Ovary (tissue), 9 donors: ENCODE results near the gene GTPBP10. TPM values are rescaled to one million over a fixed set of nuclear protein-coding genes. Genes with fewer than 3 reads are reported as not detected.

Experiments used
- DNase-seq, 5 donors: peaks; one replicate each; pipeline ENCODE4 v3.0.0-alpha.2; 2019 to 2020
- H3K27ac ChIP-seq, 2 donors: fragments of 200-600 bp; one replicate each; pipeline versions ENCODE4 v1.5.1 to v1.8.0; 2019 to 2022
- H3K27me3 ChIP-seq: fragments of 200-600 bp; one replicate; pipeline ENCODE4 v1.8.0; 2022
- H3K36me3 ChIP-seq: fragments of 200-600 bp; sonication (generic); one replicate; pipeline ENCODE4 v1.5.1; 2019
- H3K4me1 ChIP-seq: one replicate; pipeline ENCODE4 v1.8.1; 2013; ENCODE audit warnings: mild to moderate bottlenecking, moderate library complexity; ENCODE audit not compliant: insufficient read depth
- H3K4me3 ChIP-seq: fragments of 200-600 bp; sonication (generic); one replicate; pipeline ENCODE4 v1.5.1; 2017
- H3K9me3 ChIP-seq, 2 donors: fragments of 200-600 bp in 1 of 2; sonication (generic) in 1 of 2; one replicate each; pipeline versions ENCODE4 v1.5.1 to v1.8.1; 2013 to 2019; ENCODE audit warnings: mild to moderate bottlenecking in 1 of 2, moderate library complexity in 1 of 2
- EP300 ChIP-seq: sonication (generic); formaldehyde crosslinking; IDR thresholded peaks from one replicate; pipeline ENCODE4 v1.6.1; 2017; ENCODE audit warnings: antibody characterized with exemption
- POLR2A ChIP-seq: fragments of 450-650 bp; IDR thresholded peaks from one replicate; pipeline ENCODE4 v1.6.1; 2017; ENCODE audit warnings: antibody characterized with exemption, mild to moderate bottlenecking, moderate library complexity
- WGBS, 3 donors: extraction: QIAGEN DNeasy Blood & Tissue Kit in 1 of 3; methylation state at CpG; one replicate each; pipeline versions ENCODE4 v1.1.5 to v1.1.7; 2013 to 2017; 5-methylcytosine and 5-hydroxymethylcytosine counted together
- intact Hi-C, 4 donors: fragments of 100-400 bp; cut with DNase I; formaldehyde crosslinking; loops; one replicate each; pipeline versions ENCODE4 v1.11.0 to v1.15.1; 2022 to 2023
- polyA plus RNA-seq, 2 donors: library from polyadenylated mRNA; stranded (reverse); fragments of 200-250 nt in 1 of 2; fragments of 350-450 nt in 1 of 2; fragmentation: Illumina TruSeq in 1 of 2; extraction: RNeasy Lipid Tissue Mini Kit (QIAGEN cat#74804) in 1 of 2; gene quantifications; one replicate each; pipeline ENCODE4 v1.2.3, GENCODE V29; 2013 to 2014
- total RNA-seq, 7 donors: library from RNA; depleted of rRNA in 2 of 7; stranded (reverse); fragments of >200 nt in 2 of 7; fragmentation: NEBNext Ultra II Directional in 3 of 7; extraction: Animal tissue kit (Norgen Biotek cat#: 25700) in 3 of 7; gene quantifications; one replicate each; pipeline versions ENCODE4 v1.1.0 to v1.2.4, GENCODE V29; 2016 to 2023
- TF ChIP-seq, protein P1 (sequence below), 3 donors: fragments of 450-650 bp in 2 of 3; fragments of 200-600 bp in 1 of 3; IDR thresholded peaks; one replicate each; pipeline versions ENCODE4 v1.5.1 to v1.8.0; 2016 to 2022; ENCODE audit warnings: antibody characterized with exemption in 3 of 3, mild to moderate bottlenecking in 1 of 3
- donor health status: DM: no; HTN: no; CAD: no; lungs with moderate emphysema.
- donor health status: DM: no; HTN: no; CAD: no.
- donor health status: Bipolar disorder and iron deficiency.
- donor health status: DM: yes; HTN: yes; CAD: no.
- donor health status: DM: no; HTN: no; CAD: no.
- donor health status: DM: yes; HTN: yes; CAD: no.

GTPBP10 gene
- total and polyA plus RNA-seq, 9 donors, result 7.7 to 36.6 (median 23.0) TPM

DNA sequence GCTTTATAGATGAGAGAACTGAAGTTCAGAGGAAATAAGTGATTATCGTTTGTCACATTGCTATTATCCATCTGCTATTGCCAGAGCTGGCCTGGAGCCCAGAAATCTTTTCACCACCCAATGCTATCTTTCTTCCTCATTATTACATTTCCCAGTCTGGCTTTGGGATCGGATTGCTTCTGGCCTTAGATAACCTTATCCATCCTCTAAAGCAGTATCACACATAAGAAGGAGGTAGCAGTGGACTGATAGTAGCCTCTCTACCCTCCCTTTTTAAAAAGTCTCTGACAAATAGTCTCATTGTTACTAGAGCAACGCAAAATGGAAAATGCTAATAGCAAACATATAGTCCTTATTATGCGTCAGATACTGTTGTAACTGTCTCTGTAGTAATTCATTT lies 55.5 kb downstream of the GTPBP10 start:
- no peak for DNase-seq
- Histone ChIP-seq H3K36me3 (no peaks in the 10 kb centered on the region), H3K4me3 (no peak overlapping the region), H3K27me3 (no peaks in the 10 kb centered on the region), H3K27ac (no peak overlapping the region), H3K9me3 (no peaks in the 10 kb centered on the region), H3K4me1 (peaks cover 4% of the 10 kb centered on the region)
- TF ChIP-seq, protein P1, sequence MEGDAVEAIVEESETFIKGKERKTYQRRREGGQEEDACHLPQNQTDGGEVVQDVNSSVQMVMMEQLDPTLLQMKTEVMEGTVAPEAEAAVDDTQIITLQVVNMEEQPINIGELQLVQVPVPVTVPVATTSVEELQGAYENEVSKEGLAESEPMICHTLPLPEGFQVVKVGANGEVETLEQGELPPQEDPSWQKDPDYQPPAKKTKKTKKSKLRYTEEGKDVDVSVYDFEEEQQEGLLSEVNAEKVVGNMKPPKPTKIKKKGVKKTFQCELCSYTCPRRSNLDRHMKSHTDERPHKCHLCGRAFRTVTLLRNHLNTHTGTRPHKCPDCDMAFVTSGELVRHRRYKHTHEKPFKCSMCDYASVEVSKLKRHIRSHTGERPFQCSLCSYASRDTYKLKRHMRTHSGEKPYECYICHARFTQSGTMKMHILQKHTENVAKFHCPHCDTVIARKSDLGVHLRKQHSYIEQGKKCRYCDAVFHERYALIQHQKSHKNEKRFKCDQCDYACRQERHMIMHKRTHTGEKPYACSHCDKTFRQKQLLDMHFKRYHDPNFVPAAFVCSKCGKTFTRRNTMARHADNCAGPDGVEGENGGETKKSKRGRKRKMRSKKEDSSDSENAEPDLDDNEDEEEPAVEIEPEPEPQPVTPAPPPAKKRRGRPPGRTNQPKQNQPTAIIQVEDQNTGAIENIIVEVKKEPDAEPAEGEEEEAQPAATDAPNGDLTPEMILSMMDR (IDR thresholded peaks at IDR 0.05), result no peak
- TF ChIP-seq POLR2A, result no peak
- intact Hi-C loops, result no loop called here
- 11 to 20% (median 20%) methylated on average over 4 of the region's 4 CpGs for WGBS, 3 donors

DNA sequence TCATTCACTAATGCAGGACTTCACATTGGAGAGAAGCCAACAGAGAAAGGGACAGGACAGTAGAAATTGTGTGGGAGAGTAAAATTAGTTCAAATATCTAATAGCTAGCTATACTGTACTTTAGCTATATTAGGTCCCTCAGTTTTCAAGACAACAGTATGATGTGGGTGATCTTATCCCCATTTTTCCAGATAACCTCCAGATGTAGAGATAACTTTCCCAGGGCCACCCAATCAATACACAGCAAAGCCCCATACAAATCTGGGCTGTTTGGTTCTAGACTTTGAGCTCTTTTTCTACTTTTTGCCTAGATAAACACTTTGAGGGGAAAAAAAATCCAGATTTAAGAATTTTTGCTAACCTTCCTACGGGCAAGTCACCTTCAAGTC lies 56.3 kb downstream of the GTPBP10 start:
- no peaks in the 10 kb centered on the region for H3K27me3 ChIP-seq
- H3K4me3 ChIP-seq, result peak overlapping the region; percentile 74
- no peaks in the 10 kb centered on the region for H3K36me3 ChIP-seq
- no peak for DNase-seq
- intact Hi-C loops, result no loop called here
- TF ChIP-seq EP300, result no peak
- TF ChIP-seq, protein P1 (IDR thresholded peaks at IDR 0.05), result no peak
- no peak for TF ChIP-seq POLR2A
- H3K9me3 ChIP-seq, result no peaks in the 10 kb centered on the region
- 17 to 35% (median 22%) methylated on average over 1 of the region's 1 CpG for WGBS, 3 donors
- H3K4me1 ChIP-seq, result peaks cover 4% of the 10 kb centered on the region
- no peak overlapping the region for H3K27ac ChIP-seq

DNA sequence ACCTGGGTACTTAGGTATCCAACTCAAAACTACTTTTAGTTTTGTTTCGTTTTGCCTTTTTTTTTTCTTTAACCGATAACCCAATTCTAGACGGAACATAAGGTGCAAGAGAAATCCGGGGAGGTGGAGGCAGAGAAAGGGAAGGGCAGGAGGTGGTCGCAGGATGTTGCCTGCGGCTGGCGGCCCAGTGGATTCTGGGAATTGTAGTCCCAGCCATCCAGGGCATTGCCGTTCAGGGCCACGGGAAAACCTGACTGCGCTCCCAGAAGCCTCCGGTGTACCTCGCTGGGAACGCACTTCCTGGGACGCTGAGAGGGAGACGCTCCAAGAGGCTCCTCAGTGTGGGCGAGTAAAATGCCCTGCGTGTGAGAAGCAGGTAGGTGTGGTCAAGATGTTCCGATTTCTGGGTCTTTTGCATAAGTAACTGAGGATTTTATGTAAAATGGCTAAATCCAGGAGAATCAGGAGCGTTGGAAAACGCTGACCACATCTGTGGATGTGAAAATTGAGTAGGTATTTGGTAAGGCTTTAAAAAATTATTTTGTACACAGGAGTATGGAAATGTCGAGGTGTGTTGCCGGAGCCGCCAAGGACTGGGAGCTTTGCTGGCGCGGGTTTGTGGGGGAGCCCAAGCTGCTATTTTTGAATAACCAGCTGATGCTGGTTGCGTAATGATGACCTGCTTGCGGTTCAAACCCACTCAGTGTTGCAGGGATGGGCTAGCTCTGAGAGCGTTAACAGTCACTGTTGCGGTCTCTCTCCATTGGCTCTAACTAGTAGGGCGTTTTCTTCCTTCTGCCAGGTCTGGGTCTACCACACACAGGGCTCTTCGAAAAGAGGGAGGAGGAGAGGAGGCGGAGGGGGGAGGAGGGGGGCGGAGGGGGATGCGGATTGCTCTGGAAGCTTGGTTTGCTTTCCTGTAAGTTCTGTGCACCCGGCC lies 56.9 kb downstream of the GTPBP10 start, which contains the start of gene CLDN12:
Gene CLDN12, plus strand, starts transcription at position 288 of the 940 bp plus-strand sequence. CDS start 9,216 bp downstream, outside the sequence.
- H3K27ac ChIP-seq, result peak within 1 kb of the TSS; percentile 91 to 92
- peak; percentile 87 to 92 (median 89) for DNase-seq
- 0% methylated on average over 33 to 35 of the region's 35 CpGs for WGBS, 3 donors
- H3K4me1 ChIP-seq, result peaks cover 4% of the 10 kb centered on the region
- no peaks in the 10 kb centered on the region for H3K36me3 ChIP-seq
- H3K4me3 ChIP-seq, result peak within 1 kb of the TSS; percentile 74
- H3K27me3 ChIP-seq, result no peaks in the 10 kb centered on the region
- TF ChIP-seq, protein P1 (IDR thresholded peaks at IDR 0.05), result peak in 1 of 3 donors; percentile 31
- TF ChIP-seq POLR2A, result peak; percentile 49
- peak; percentile 55 for TF ChIP-seq EP300
- H3K9me3 ChIP-seq, result no peaks in the 10 kb centered on the region
- intact Hi-C loops, result no loop called here

DNA sequence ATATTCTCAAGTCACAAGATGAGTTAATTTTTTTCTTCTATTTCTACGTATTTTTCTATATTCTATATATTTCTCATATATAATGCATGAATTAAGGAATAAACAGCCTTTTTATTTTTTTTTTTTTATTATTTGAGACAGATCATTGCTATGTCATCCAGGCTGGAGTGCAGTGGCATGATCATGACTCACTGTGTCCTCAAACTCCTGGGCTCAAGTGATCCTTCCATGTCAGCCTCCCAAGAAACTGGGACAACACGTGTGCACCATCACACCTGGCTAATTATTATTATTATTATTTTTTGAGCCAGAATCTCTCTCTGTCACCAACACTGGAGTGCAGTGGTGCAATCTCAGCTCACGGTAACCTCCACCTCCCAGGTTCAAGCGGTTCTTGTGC lies 58.3 kb downstream of the GTPBP10 start:
- Histone ChIP-seq H3K4me3 (no peak overlapping the region), H3K27me3 (no peaks in the 10 kb centered on the region), H3K9me3 (no peaks in the 10 kb centered on the region), H3K27ac (no peak overlapping the region), H3K4me1 (peaks cover 5% of the 10 kb centered on the region), H3K36me3 (no peaks in the 10 kb centered on the region)
- 83 to 89% (median 86%) methylated on average over 4 of the region's 4 CpGs for WGBS, 3 donors
- TF ChIP-seq EP300, result no peak
- no peak for TF ChIP-seq POLR2A
- TF ChIP-seq, protein P1 (IDR thresholded peaks at IDR 0.05), result no peak
- intact Hi-C loops, result no loop called here
- no peak for DNase-seq
